ENCODE results near the gene PCARE. TPM values are rescaled to one million over a fixed set of nuclear protein-coding genes. Genes with fewer than 3 reads are reported as not detected.

Gene PCARE
- total RNA-seq, 2 donors from 2014 or later, result 0.09 TPM; not detected in 1

DNA sequence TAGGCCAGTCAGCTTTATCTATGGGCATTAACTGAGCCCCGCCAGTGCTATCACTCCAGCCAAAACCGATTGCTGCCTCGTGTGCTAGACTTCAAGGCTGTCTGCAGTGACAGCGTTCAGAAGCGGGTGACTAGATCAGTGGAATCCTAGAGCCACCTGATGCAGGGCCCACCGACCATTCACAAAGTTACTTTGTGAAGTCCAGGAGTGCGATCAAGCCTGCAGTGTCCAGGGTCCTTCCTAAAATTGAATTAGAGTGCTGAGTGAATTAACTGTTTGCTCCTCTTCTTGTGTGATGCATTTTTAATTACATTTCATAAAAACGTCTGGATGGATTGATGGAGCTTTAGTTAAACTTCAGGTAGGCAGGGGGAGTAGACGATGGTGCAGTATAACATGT, 13.9 kb downstream of the PCARE start:
- Histone ChIP-seq H3K27ac (ENCODE audit: low read depth, low read length) (no peak overlapping the region), H3K9ac (ENCODE audit: extremely low read depth, low read length, poor library complexity, severe bottlenecking) (no peak overlapping the region), H3K36me3 (ENCODE audit: control insufficient read depth, insufficient read depth, low read length) (no peaks in the 10 kb centered on the region), H3K4me3 (ENCODE audit: low read length) (no peak overlapping the region), H3K27me3 (ENCODE audit: control insufficient read depth, insufficient read depth, low read length, poor library complexity, severe bottlenecking) (no peaks in the 10 kb centered on the region), H3K9me3 (ENCODE audit: control insufficient read depth, low read length) (no peaks in the 10 kb centered on the region), H3K4me1 (ENCODE audit: control insufficient read depth, insufficient read depth, low read length) (peaks cover 3% of the 10 kb centered on the region)
- Mint-ChIP-seq H3K27me3 (ENCODE audit: insufficient read depth) (peaks cover 2% of the 10 kb centered on the region), H3K4me1 (peaks cover 58% of the 10 kb centered on the region), H3K4me3 (no peak overlapping the region), H3K36me3 (ENCODE audit: low read depth) (no peaks in the 10 kb centered on the region), H3K9me3 (no peaks in the 10 kb centered on the region), H3K27ac (no peak overlapping the region)
- TF ChIP-seq, protein P1, sequence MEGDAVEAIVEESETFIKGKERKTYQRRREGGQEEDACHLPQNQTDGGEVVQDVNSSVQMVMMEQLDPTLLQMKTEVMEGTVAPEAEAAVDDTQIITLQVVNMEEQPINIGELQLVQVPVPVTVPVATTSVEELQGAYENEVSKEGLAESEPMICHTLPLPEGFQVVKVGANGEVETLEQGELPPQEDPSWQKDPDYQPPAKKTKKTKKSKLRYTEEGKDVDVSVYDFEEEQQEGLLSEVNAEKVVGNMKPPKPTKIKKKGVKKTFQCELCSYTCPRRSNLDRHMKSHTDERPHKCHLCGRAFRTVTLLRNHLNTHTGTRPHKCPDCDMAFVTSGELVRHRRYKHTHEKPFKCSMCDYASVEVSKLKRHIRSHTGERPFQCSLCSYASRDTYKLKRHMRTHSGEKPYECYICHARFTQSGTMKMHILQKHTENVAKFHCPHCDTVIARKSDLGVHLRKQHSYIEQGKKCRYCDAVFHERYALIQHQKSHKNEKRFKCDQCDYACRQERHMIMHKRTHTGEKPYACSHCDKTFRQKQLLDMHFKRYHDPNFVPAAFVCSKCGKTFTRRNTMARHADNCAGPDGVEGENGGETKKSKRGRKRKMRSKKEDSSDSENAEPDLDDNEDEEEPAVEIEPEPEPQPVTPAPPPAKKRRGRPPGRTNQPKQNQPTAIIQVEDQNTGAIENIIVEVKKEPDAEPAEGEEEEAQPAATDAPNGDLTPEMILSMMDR (conservative IDR thresholded peaks at IDR 0.05), result no peak
- WGBS, 2 experiments (ENCODE audit: insufficient coverage in 1 of 2, insufficient read length in 1 of 2), result 82 to 87% methylated on average over 7 to 9 of the region's 9 CpGs
- DNase-seq, result peak; percentile 31

GRCh38 chr2:29059624-29060023, 14.7 kb downstream of the PCARE start:
- Histone ChIP-seq H3K36me3 (ENCODE audit: control insufficient read depth, insufficient read depth, low read length) (no peaks in the 10 kb centered on the region), H3K9me3 (ENCODE audit: control insufficient read depth, low read length) (no peaks in the 10 kb centered on the region), H3K27me3 (ENCODE audit: control insufficient read depth, insufficient read depth, low read length, poor library complexity, severe bottlenecking) (no peaks in the 10 kb centered on the region), H3K9ac (ENCODE audit: extremely low read depth, low read length, poor library complexity, severe bottlenecking) (no peak overlapping the region), H3K4me3 (ENCODE audit: low read length) (no peak overlapping the region), H3K4me1 (ENCODE audit: control insufficient read depth, insufficient read depth, low read length) (no peaks in the 10 kb centered on the region), H3K27ac (ENCODE audit: low read depth, low read length) (no peak overlapping the region)
- Mint-ChIP-seq H3K9me3 (no peaks in the 10 kb centered on the region), H3K4me3 (no peak overlapping the region), H3K4me1 (peaks cover 59% of the 10 kb centered on the region), H3K27me3 (ENCODE audit: insufficient read depth) (peaks cover 2% of the 10 kb centered on the region), H3K36me3 (ENCODE audit: low read depth) (no peaks in the 10 kb centered on the region), H3K27ac (no peak overlapping the region)
- TF ChIP-seq, protein P1 (conservative IDR thresholded peaks at IDR 0.05), result no peak
- WGBS, 2 experiments (ENCODE audit: insufficient coverage in 1 of 2, insufficient read length in 1 of 2), result 100% methylated on average over 1 of the region's 1 CpG; no CpG with 5 or more reads in 1 of the 2 experiments
- DNase-seq, result no peak

DNA sequence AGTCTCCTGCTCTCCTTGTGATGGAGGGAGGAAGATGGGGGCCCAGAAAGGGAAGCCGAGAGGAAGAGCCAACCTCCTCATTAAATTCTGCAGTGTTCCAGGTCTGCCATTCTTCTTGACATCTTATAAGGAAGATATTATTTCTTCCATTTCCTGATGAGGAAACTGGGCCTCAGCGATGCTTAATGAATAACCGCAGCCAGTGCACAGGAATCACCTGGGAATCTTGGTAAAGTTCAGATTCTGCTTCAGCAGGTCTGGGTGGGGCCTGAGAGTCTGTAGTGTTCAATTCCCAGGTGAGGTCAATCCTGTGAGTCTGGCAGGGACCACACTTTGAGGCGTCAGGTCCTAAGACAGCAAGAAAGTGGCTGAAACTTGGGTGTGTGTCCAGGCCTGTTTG, 17.3 kb downstream of the PCARE start:
- no peaks in the 10 kb centered on the region for H3K36me3 ChIP-seq (ENCODE audit: control insufficient read depth, insufficient read depth, low read length)
- no peaks in the 10 kb centered on the region for H3K36me3 Mint-ChIP-seq (ENCODE audit: low read depth)
- no peak for DNase-seq
- TF ChIP-seq, protein P1 (conservative IDR thresholded peaks at IDR 0.05), result no peak
- no peaks in the 10 kb centered on the region for H3K9me3 ChIP-seq (ENCODE audit: control insufficient read depth, low read length)
- peaks cover 70% of the 10 kb centered on the region for H3K4me1 Mint-ChIP-seq
- no peaks in the 10 kb centered on the region for H3K27me3 ChIP-seq (ENCODE audit: control insufficient read depth, insufficient read depth, low read length, poor library complexity, severe bottlenecking)
- H3K4me3 ChIP-seq (ENCODE audit: low read length), result no peak overlapping the region
- H3K27me3 Mint-ChIP-seq (ENCODE audit: insufficient read depth), result peaks cover 2% of the 10 kb centered on the region
- peak overlapping the region; percentile 82 for H3K27ac Mint-ChIP-seq
- WGBS, 2 experiments (ENCODE audit: insufficient coverage in 1 of 2, insufficient read length in 1 of 2), result 86 to 94% methylated on average over 4 of the region's 4 CpGs
- H3K9ac ChIP-seq (ENCODE audit: extremely low read depth, low read length, poor library complexity, severe bottlenecking), result no peak overlapping the region
- H3K27ac ChIP-seq (ENCODE audit: low read depth, low read length), result no peak overlapping the region
- no peak overlapping the region for H3K4me3 Mint-ChIP-seq
- H3K4me1 ChIP-seq (ENCODE audit: control insufficient read depth, insufficient read depth, low read length), result peaks cover 16% of the 10 kb centered on the region
- no peaks in the 10 kb centered on the region for H3K9me3 Mint-ChIP-seq

Data from endodermal cell (in vitro differentiated cells).